ENCODE measurements around the gene KRTAP10-10.

Gene KRTAP10-10

GRCh38 chr21:44615466-44615865 lies 21.7 kb upstream of the KRTAP10-10 start:
- no peak for DNase-seq
- Histone ChIP-seq H3K4me1 (no peaks in the 10 kb centered on the region), H3K9me3 (peaks cover 0 to 15% (median 8%) of the 10 kb centered on the region in 3 donors), H3K4me3 (no peak overlapping the region), H3K36me3 (no peaks in the 10 kb centered on the region), H3K27ac (no peak overlapping the region), H3K27me3 (peaks cover 0 to 41% of the 10 kb centered on the region in 2 donors)
- TF ChIP-seq CTCF (IDR thresholded peaks at IDR 0.05): no peak
- intact Hi-C loops (cut with DNase I; ENCODE audit: low total_unique reads): no loop called here

- H3K4me1 ChIP-seq: no peaks in the 10 kb centered on the region
- H3K27ac ChIP-seq: no peak overlapping the region
- peaks cover 0 to 41% of the 10 kb centered on the region in 2 donors for H3K27me3 ChIP-seq
- H3K9me3 ChIP-seq: peaks cover 0 to 13% (median 6%) of the 10 kb centered on the region in 3 donors
- intact Hi-C loops (cut with DNase I; ENCODE audit: low total_unique reads): no loop called here
- no peaks in the 10 kb centered on the region for H3K36me3 ChIP-seq
- no peak overlapping the region for H3K4me3 ChIP-seq
- TF ChIP-seq CTCF (IDR thresholded peaks at IDR 0.05): no peak
- DNase-seq: no peak
These were observed 21.1 kb upstream of the KRTAP10-10 start for GRCh38 chr21:44615911-44616590.

- no peaks in the 10 kb centered on the region for H3K36me3 ChIP-seq
- TF ChIP-seq CTCF (IDR thresholded peaks at IDR 0.05): no peak
- no peaks in the 10 kb centered on the region for H3K4me1 ChIP-seq
- H3K27me3 ChIP-seq: peaks cover 0 to 41% of the 10 kb centered on the region in 2 donors
- DNase-seq: no peak
- intact Hi-C loops (cut with DNase I; ENCODE audit: low total_unique reads): no loop called here
- H3K4me3 ChIP-seq: no peak overlapping the region
- H3K9me3 ChIP-seq: peaks cover 0 to 10% (median 3%) of the 10 kb centered on the region in 3 donors
- no peak overlapping the region for H3K27ac ChIP-seq
These were observed 20.6 kb upstream of the KRTAP10-10 start for GRCh38 chr21:44616591-44616926.

- H3K27me3 ChIP-seq: peaks cover 0 to 40% of the 10 kb centered on the region in 2 donors
- intact Hi-C loops (cut with DNase I; ENCODE audit: low total_unique reads): no loop called here
- H3K27ac ChIP-seq: no peak overlapping the region
- H3K9me3 ChIP-seq: peaks cover 0 to 5% (median 0%) of the 10 kb centered on the region in 3 donors
- no peak for TF ChIP-seq CTCF (IDR thresholded peaks at IDR 0.05)
- no peak overlapping the region for H3K4me3 ChIP-seq
- no peak for DNase-seq
- H3K36me3 ChIP-seq: no peaks in the 10 kb centered on the region
- H3K4me1 ChIP-seq: no peaks in the 10 kb centered on the region
These were observed 20.1 kb upstream of the KRTAP10-10 start for GRCh38 chr21:44617071-44617501.

GRCh38 chr21:44618504-44618903 lies 18.7 kb upstream of the KRTAP10-10 start:
- H3K27ac ChIP-seq: no peak overlapping the region
- peak in 1 of 2 donors; percentile 55 for DNase-seq
- intact Hi-C loops (cut with DNase I; ENCODE audit: low total_unique reads): no loop called here
- peaks cover 0 to 27% of the 10 kb centered on the region in 2 donors for H3K27me3 ChIP-seq
- no peaks in the 10 kb centered on the region for H3K4me1 ChIP-seq
- H3K4me3 ChIP-seq: no peak overlapping the region
- H3K36me3 ChIP-seq: no peaks in the 10 kb centered on the region
- H3K9me3 ChIP-seq: peaks cover 0 to 13% (median 3%) of the 10 kb centered on the region in 3 donors
- TF ChIP-seq CTCF (IDR thresholded peaks at IDR 0.05): no peak

Data from tibial artery (tissue), 4 donors.